Natural killer cell treated with Interleukin-12 subunit alpha and Interleukin-12 subunit beta and Interleukin-15 and Interleukin-18, amount 100 ng/mL, for 72 hours (primary cell): Measurements from ENCODE around the gene CCND1. TPM values are rescaled to one million over a fixed set of nuclear protein-coding genes. Genes with fewer than 3 reads are reported as not detected.

ENCODE experiments used
- ATAC-seq, 2 donors: fragments of 150-1000 bp; cut with Tn5 transposase in 1 of 2; sonication (Bioruptor Pico), chemical (Tn5 transposase) in 1 of 2; 2 replicates each; pipeline ENCODE4 v1.10.0; 2021
- DNase-seq: peaks from one replicate; pipeline ENCODE4 v3.0.0; 2022; ENCODE audit warnings: low spot score
- H3K27ac Mint-ChIP-seq, 2 donors: 1 replicate in 1 of 2; 2 replicates in 1 of 2; pipeline ENCODE4 v1.8.0; 2022; ENCODE audit warnings: mixed read lengths in 2 of 2, mild to moderate bottlenecking in 1 of 2, moderate library complexity in 1 of 2
- H3K27me3 Mint-ChIP-seq, 2 donors: 1 replicate in 1 of 2; 2 replicates in 1 of 2; pipeline ENCODE4 v1.8.0; 2022; ENCODE audit warnings: mixed read lengths in 2 of 2
- H3K36me3 Mint-ChIP-seq: one replicate; pipeline ENCODE4 v1.8.0; 2022; ENCODE audit warnings: mixed read lengths
- H3K4me1 Mint-ChIP-seq, 2 donors: 1 replicate in 1 of 2; 2 replicates in 1 of 2; pipeline ENCODE4 v1.8.0; 2022; ENCODE audit warnings: low read depth in 2 of 2, mixed read lengths in 2 of 2, mild to moderate bottlenecking in 1 of 2
- H3K4me3 Mint-ChIP-seq: one replicate; pipeline ENCODE4 v1.8.0; 2022; ENCODE audit warnings: mixed read lengths
- H3K9me3 Mint-ChIP-seq: 2 replicates; pipeline ENCODE4 v1.8.0; 2022; ENCODE audit warnings: mixed read lengths
- total RNA-seq, 2 donors: library from RNA; stranded (reverse); gene quantifications; one replicate each; pipeline ENCODE4 v1.2.3, GENCODE V29; 2022

Gene CCND1
- total RNA-seq, 2 donors from 2014 or later = 0.67 TPM; not detected in 1

DNA sequence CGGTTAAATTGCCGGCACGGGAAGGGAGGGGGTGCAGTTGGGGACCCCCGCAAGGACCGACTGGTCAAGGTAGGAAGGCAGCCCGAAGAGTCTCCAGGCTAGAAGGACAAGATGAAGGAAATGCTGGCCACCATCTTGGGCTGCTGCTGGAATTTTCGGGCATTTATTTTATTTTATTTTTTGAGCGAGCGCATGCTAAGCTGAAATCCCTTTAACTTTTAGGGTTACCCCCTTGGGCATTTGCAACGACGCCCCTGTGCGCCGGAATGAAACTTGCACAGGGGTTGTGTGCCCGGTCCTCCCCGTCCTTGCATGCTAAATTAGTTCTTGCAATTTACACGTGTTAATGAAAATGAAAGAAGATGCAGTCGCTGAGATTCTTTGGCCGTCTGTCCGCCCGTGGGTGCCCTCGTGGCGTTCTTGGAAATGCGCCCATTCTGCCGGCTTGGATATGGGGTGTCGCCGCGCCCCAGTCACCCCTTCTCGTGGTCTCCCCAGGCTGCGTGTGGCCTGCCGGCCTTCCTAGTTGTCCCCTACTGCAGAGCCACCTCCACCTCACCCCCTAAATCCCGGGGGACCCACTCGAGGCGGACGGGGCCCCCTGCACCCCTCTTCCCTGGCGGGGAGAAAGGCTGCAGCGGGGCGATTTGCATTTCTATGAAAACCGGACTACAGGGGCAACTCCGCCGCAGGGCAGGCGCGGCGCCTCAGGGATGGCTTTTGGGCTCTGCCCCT, 529 bp upstream of the CCND1 start:
- H3K27ac Mint-ChIP-seq = no peak overlapping the region
- H3K4me1 Mint-ChIP-seq = peaks cover 5 to 14% of the 10 kb centered on the region in 2 donors
- peak overlapping the region; percentile 82 for H3K4me3 Mint-ChIP-seq

DNA sequence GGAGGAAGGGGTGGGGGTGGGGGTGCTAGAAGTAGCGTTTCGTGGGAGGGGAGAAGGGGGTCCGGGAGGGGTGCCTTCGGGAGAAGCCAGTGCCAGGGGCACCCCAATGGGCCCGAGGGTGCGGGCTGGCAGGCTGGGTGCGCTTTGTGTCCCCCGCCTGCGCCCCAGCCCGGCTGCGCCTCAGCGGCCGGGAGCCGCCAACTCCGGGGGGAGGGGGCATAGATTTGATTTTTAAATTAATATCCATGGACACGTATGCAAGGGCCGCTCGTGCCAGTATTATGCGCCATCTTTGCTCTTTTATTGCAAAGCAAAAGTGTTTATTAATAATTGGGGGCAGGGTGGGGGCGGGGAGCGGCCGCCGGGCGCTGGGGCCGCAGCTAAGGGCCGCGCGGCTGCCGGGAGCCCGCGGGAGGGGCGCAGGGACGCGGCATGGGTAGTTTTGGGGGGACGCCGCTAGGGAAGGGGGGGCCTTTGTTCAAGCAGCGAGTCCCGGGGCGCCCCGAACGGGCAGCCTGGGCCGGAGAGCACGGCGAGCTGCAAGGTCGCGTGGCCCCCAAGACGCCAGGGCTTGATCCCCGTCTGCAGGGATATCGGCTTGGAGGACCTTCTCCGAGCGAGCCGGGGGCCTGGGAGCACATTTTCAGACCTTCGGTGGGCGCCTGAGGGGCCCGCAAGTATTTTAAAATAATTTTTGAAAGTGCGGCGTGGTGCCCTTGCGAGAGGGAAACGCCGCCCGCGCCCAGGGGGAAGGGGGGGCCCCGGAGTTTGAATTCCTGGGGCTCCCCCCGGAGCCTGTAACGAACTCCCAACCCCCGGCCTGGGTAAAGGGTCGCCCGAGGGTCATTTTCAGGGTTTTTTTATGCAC, 959 bp downstream of the CCND1 start:
- peak; percentile 38 for DNase-seq
- Mint-ChIP-seq H3K36me3 (no peaks in the 10 kb centered on the region), H3K4me1 (peaks cover 5 to 14% of the 10 kb centered on the region in 2 donors), H3K4me3 (peak overlapping the region; percentile 82), H3K27ac (no peak overlapping the region), H3K9me3 (no peaks in the 10 kb centered on the region), H3K27me3 (peaks cover 19 to 27% of the 10 kb centered on the region in 2 donors)
- no peak for ATAC-seq

More for the DNA sequence above, 529 bp upstream of the CCND1 start:
- peaks cover 22 to 31% of the 10 kb centered on the region in 2 donors for H3K27me3 Mint-ChIP-seq
- no peaks in the 10 kb centered on the region for H3K9me3 Mint-ChIP-seq
- H3K36me3 Mint-ChIP-seq = no peaks in the 10 kb centered on the region
- no peak for DNase-seq
- no peak for ATAC-seq

- peak; percentile 64 to 68 for ATAC-seq
- Mint-ChIP-seq H3K27ac (no peak overlapping the region), H3K4me1 (peaks cover 5 to 14% of the 10 kb centered on the region in 2 donors), H3K9me3 (no peaks in the 10 kb centered on the region), H3K4me3 (no peak overlapping the region), H3K36me3 (no peaks in the 10 kb centered on the region), H3K27me3 (peaks cover 19 to 27% of the 10 kb centered on the region in 2 donors)
- DNase-seq = peak; percentile 58
Observed at GRCh38 chr11:69642549-69642912, 1.6 kb downstream of the CCND1 start.

GRCh38 chr11:69642913-69643632, 2.1 kb downstream of the CCND1 start:
- H3K36me3 Mint-ChIP-seq = no peaks in the 10 kb centered on the region
- DNase-seq = peak; percentile 73
- no peak overlapping the region for H3K27ac Mint-ChIP-seq
- ATAC-seq = peak; percentile 88 to 90
- peaks cover 5 to 14% of the 10 kb centered on the region in 2 donors for H3K4me1 Mint-ChIP-seq
- peaks cover 19 to 27% of the 10 kb centered on the region in 2 donors for H3K27me3 Mint-ChIP-seq
- no peaks in the 10 kb centered on the region for H3K9me3 Mint-ChIP-seq
- H3K4me3 Mint-ChIP-seq = peak overlapping the region; percentile 59

DNA sequence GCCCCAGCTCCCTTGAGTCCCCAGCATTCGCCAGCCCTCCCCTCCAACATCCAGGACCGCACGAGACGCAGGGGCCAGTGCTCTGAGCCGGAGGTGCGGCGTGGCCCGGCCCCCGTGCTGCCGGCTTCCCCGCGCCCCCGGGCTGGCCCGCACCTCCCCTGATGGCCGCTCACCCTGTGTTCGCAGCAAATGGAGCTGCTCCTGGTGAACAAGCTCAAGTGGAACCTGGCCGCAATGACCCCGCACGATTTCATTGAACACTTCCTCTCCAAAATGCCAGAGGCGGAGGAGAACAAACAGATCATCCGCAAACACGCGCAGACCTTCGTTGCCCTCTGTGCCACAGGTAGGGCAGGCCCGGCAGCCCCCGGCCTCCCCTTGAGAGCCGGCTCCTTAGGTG, 2.7 kb downstream of the CCND1 start:
- Mint-ChIP-seq H3K27me3 (peaks cover 16 to 22% of the 10 kb centered on the region in 2 donors), H3K4me1 (peaks cover 5 to 12% of the 10 kb centered on the region in 2 donors)

GRCh38 chr11:69644071-69644961, 3.4 kb downstream of the CCND1 start:
- H3K27me3 Mint-ChIP-seq = peaks cover 14 to 20% of the 10 kb centered on the region in 2 donors
- H3K36me3 Mint-ChIP-seq = no peaks in the 10 kb centered on the region

More for the DNA sequence above, 2.7 kb downstream of the CCND1 start:
- no peaks in the 10 kb centered on the region for H3K36me3 Mint-ChIP-seq
- H3K9me3 Mint-ChIP-seq = no peaks in the 10 kb centered on the region
- no peak overlapping the region for H3K27ac Mint-ChIP-seq
- H3K4me3 Mint-ChIP-seq = peak overlapping the region; percentile 59
- no peak for ATAC-seq
- DNase-seq = peak; percentile 45

DNA sequence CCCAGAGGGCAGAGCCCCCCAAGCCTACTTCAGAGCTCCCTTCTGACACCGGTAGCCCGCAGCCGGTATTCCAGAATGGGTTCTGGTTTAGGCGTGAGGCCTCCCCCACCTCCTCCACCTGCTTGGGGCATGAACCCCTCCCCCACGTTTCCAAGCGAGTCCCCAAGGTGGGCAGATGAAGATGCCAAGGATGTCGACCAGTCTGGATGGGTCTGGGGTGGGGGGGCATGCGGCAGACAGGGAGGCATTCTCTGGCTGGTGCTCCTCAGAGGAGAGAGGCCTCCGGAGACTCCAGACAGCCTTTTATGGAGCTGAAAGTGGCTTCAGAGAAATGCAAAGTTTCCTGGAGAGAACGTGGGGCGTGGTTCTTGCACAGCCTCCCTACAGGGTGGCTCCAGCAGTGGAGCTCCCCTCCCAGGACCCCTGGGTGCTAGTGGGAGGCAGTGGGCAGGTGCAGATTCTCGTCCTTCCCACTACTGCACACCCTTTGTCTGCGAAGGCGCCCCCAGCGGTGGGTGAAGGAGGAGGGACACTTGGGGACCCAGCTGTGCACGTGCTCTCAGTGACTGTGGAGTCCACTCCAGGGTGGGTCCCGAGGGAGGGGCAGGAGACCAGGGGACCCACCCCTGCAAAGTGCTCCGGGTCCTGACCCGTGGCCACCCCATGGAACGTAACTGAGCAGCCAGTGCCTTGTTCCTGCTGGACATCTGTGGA, 4.2 kb downstream of the CCND1 start:
- peaks cover 5 to 11% of the 10 kb centered on the region in 2 donors for H3K4me1 Mint-ChIP-seq
- H3K36me3 Mint-ChIP-seq = no peaks in the 10 kb centered on the region
- no peaks in the 10 kb centered on the region for H3K9me3 Mint-ChIP-seq
- peaks cover 11 to 13% of the 10 kb centered on the region in 2 donors for H3K27me3 Mint-ChIP-seq
- DNase-seq = peak; percentile 34
- no peak for ATAC-seq
- no peak overlapping the region for H3K27ac Mint-ChIP-seq
- H3K4me3 Mint-ChIP-seq = no peak overlapping the region

More at GRCh38 chr11:69644071-69644961, 3.4 kb downstream of the CCND1 start:
- peak overlapping the region; percentile 59 for H3K4me3 Mint-ChIP-seq
- H3K4me1 Mint-ChIP-seq = peaks cover 5 to 12% of the 10 kb centered on the region in 2 donors
- ATAC-seq = no peak
- peak; percentile 53 for DNase-seq
- H3K9me3 Mint-ChIP-seq = no peaks in the 10 kb centered on the region
- no peak overlapping the region for H3K27ac Mint-ChIP-seq

GRCh38 chr11:69645801-69646492, 5.0 kb downstream of the CCND1 start:
- no peaks in the 10 kb centered on the region for H3K9me3 Mint-ChIP-seq
- H3K4me1 Mint-ChIP-seq = peaks cover 5% of the 10 kb centered on the region in 2 donors
- no peaks in the 10 kb centered on the region for H3K36me3 Mint-ChIP-seq
- no peak overlapping the region for H3K27ac Mint-ChIP-seq
- H3K4me3 Mint-ChIP-seq = no peak overlapping the region
- H3K27me3 Mint-ChIP-seq = peaks cover 4 to 5% of the 10 kb centered on the region in 2 donors
- ATAC-seq (no peak), DNase-seq (no peak)

GRCh38 chr11:69646493-69647389, 5.8 kb downstream of the CCND1 start:
- no peak for DNase-seq
- Mint-ChIP-seq H3K27me3 (no peaks in the 10 kb centered on the region), H3K27ac (no peak overlapping the region), H3K9me3 (no peaks in the 10 kb centered on the region), H3K4me1 (no peaks in the 10 kb centered on the region), H3K36me3 (no peaks in the 10 kb centered on the region), H3K4me3 (no peak overlapping the region)
- ATAC-seq = no peak

GRCh38 chr11:69647390-69647748, 6.4 kb downstream of the CCND1 start:
- Mint-ChIP-seq H3K27me3 (no peaks in the 10 kb centered on the region), H3K27ac (no peak overlapping the region), H3K36me3 (no peaks in the 10 kb centered on the region), H3K9me3 (no peaks in the 10 kb centered on the region), H3K4me1 (no peaks in the 10 kb centered on the region), H3K4me3 (no peak overlapping the region)
- DNase-seq (no peak), ATAC-seq (no peak)

GRCh38 chr11:69647761-69648497, 7.0 kb downstream of the CCND1 start:
- H3K4me1 Mint-ChIP-seq = no peaks in the 10 kb centered on the region
- DNase-seq = no peak
- no peak for ATAC-seq
- no peaks in the 10 kb centered on the region for H3K36me3 Mint-ChIP-seq
- no peaks in the 10 kb centered on the region for H3K9me3 Mint-ChIP-seq
- H3K27ac Mint-ChIP-seq = no peak overlapping the region
- no peaks in the 10 kb centered on the region for H3K27me3 Mint-ChIP-seq
- H3K4me3 Mint-ChIP-seq = no peak overlapping the region
